Gastrocnemius medialis (tissue), 4 donors: Measurements from ENCODE around the gene COX10. TPM values are rescaled to one million over a fixed set of nuclear protein-coding genes. Genes with fewer than 3 reads are reported as not detected.

ENCODE experiments used
- ATAC-seq, 2 donors: fragments of 150-250 bp; one replicate each; pipeline ENCODE4 v1.9.1; 2016
- DNase-seq, 2 donors: peaks; one replicate each; pipeline ENCODE4 v3.0.0-alpha.2; 2019
- H3K27ac ChIP-seq, 4 donors: fragments of 200-600 bp; sonication (generic); 1 replicate in 1 of 4; 2 replicates in 3 of 4; pipeline ENCODE4 v1.5.1; 2016 to 2018; ENCODE audit warnings: mild to moderate bottlenecking in 2 of 4, moderate library complexity in 1 of 4
- H3K27me3 ChIP-seq, 3 donors: fragments of 200-600 bp; sonication (generic) in 2 of 3; 1 replicate in 1 of 3; 2 replicates in 2 of 3; pipeline versions ENCODE4 v1.5.1 to v1.6.0; 2016 to 2019; ENCODE audit warnings: mild to moderate bottlenecking in 1 of 3, moderate library complexity in 1 of 3
- H3K36me3 ChIP-seq, 2 donors: fragments of 200-600 bp; sonication (generic) in 1 of 2; one replicate each; pipeline ENCODE4 v1.5.1; 2017 to 2018
- H3K4me1 ChIP-seq, 2 donors: fragments of 200-600 bp; sonication (generic) in 1 of 2; one replicate each; pipeline ENCODE4 v1.5.1; 2016 to 2017; ENCODE audit warnings: mild to moderate bottlenecking in 2 of 2
- H3K4me3 ChIP-seq, 4 donors: fragments of 200-600 bp; sonication (generic) in 3 of 4; 1 replicate in 1 of 4; 2 replicates in 3 of 4; pipeline ENCODE4 v1.5.1; 2016 to 2019; ENCODE audit warnings: mild to moderate bottlenecking in 2 of 4
- H3K9me3 ChIP-seq, 3 donors: fragments of 200-600 bp; sonication (generic) in 2 of 3; 1 replicate in 1 of 3; 2 replicates in 2 of 3; pipeline ENCODE4 v1.5.1; 2016 to 2019
- CTCF ChIP-seq, 5 experiments: fragments of 450-650 bp in 3 of 5; fragments of 200-600 bp in 2 of 5; sonication (generic) in 2 of 5; IDR thresholded peaks in 4 of 5; conservative IDR thresholded peaks in 1 of 5; 1 replicate in 4 of 5; 2 replicates in 1 of 5; pipeline ENCODE4 v1.5.1; 2016 to 2019; ENCODE audit warnings: antibody characterized with exemption in 5 of 5, mild to moderate bottlenecking in 3 of 5, moderate library complexity in 3 of 5
- POLR2A ChIP-seq, 2 donors: fragments of 450-650 bp; IDR thresholded peaks; one replicate each; pipeline ENCODE4 v1.6.1; 2017; ENCODE audit warnings: antibody characterized with exemption in 2 of 2, mild to moderate bottlenecking in 2 of 2, moderate library complexity in 2 of 2
- in situ Hi-C, 4 donors: fragments of 200-750 bp; cut with MboI; loops; one replicate each; pipeline versions ENCODE4 v1.15.0 to v1.8.0; 2017; ENCODE audit warnings: low sequenced_read_pairs in 4 of 4
- intact Hi-C: fragments of 100-400 bp; cut with DNase I; formaldehyde crosslinking; loops from one replicate; pipeline ENCODE4 v1.15.1; 2023; ENCODE audit warnings: low total_unique reads
- total RNA-seq, 4 donors: library from RNA; depleted of rRNA; stranded (reverse); fragments of >200 nt; gene quantifications; one replicate each; pipeline versions ENCODE4 v1.1.0 to v1.2.3, GENCODE V29; 2016

The COX10 gene
- total RNA-seq, 4 donors from 2014 or later = 70.6 to 123 (median 87.3) TPM

- TF ChIP-seq POLR2A (IDR thresholded peaks at IDR 0.05) (no peak), CTCF (IDR thresholded peaks at IDR 0.05 in 4 of 5, conservative IDR thresholded peaks at IDR 0.05 in 1 of 5) (no peak)
- Histone ChIP-seq H3K9me3 (no peaks in the 10 kb centered on the region), H3K27me3 (no peaks in the 10 kb centered on the region), H3K27ac (no peak overlapping the region), H3K4me3 (no peak overlapping the region), H3K4me1 (peaks cover 3 to 4% of the 10 kb centered on the region in 2 donors), H3K36me3 (no peaks in the 10 kb centered on the region)
- no peak for ATAC-seq
- intact Hi-C loops = no loop called here
- in situ Hi-C loops = loop anchor here in 1 of 4 donors (25.0 kb wide), 1 partner anchor 1096 kb away; no protein-coding TSS in a partner anchor
- DNase-seq = no peak
Measured at GRCh38 chr17:14116263-14117024, 47.1 kb downstream of the COX10 start.

GRCh38 chr17:14118951-14119350 lies 49.6 kb downstream of the COX10 start:
- DNase-seq = no peak
- no peak for TF ChIP-seq CTCF (IDR thresholded peaks at IDR 0.05 in 4 of 5, conservative IDR thresholded peaks at IDR 0.05 in 1 of 5)
- no peaks in the 10 kb centered on the region for H3K36me3 ChIP-seq
- H3K9me3 ChIP-seq = no peaks in the 10 kb centered on the region
- in situ Hi-C loops (loop anchor here in 1 of 4 donors (25.0 kb wide), 1 partner anchor 1093 kb away; no protein-coding TSS in a partner anchor), intact Hi-C loops (no loop called here)
- no peak for ATAC-seq
- H3K27ac ChIP-seq = no peak overlapping the region
- H3K4me1 ChIP-seq = peaks cover 12 to 17% of the 10 kb centered on the region in 2 donors
- no peaks in the 10 kb centered on the region for H3K27me3 ChIP-seq
- H3K4me3 ChIP-seq = no peak overlapping the region

GRCh38 chr17:14119546-14119945 lies 50.2 kb downstream of the COX10 start:
- H3K27me3 ChIP-seq = no peaks in the 10 kb centered on the region
- TF ChIP-seq POLR2A (IDR thresholded peaks at IDR 0.05) = no peak
- no peak for TF ChIP-seq CTCF (IDR thresholded peaks at IDR 0.05 in 4 of 5, conservative IDR thresholded peaks at IDR 0.05 in 1 of 5)
- in situ Hi-C loops = loop anchor here in 1 of 4 donors (25.0 kb wide), 1 partner anchor 1093 kb away; no protein-coding TSS in a partner anchor
- ATAC-seq = no peak
- H3K9me3 ChIP-seq = no peaks in the 10 kb centered on the region
- no peaks in the 10 kb centered on the region for H3K36me3 ChIP-seq
- H3K27ac ChIP-seq = no peak overlapping the region
- H3K4me1 ChIP-seq = peaks cover 18 to 23% of the 10 kb centered on the region in 2 donors
- intact Hi-C loops = no loop called here
- no peak for DNase-seq
- H3K4me3 ChIP-seq = no peak overlapping the region

GRCh38 chr17:14121952-14122351 lies 52.6 kb downstream of the COX10 start:
- Histone ChIP-seq H3K4me3 (no peak overlapping the region), H3K36me3 (no peaks in the 10 kb centered on the region), H3K27me3 (no peaks in the 10 kb centered on the region), H3K9me3 (no peaks in the 10 kb centered on the region), H3K4me1 (peaks cover 32 to 37% of the 10 kb centered on the region in 2 donors), H3K27ac (no peak overlapping the region)
- DNase-seq (no peak), ATAC-seq (no peak)
- in situ Hi-C loops = loop anchor here in 1 of 4 donors (25.0 kb wide), 1 partner anchor 1090 kb away; no protein-coding TSS in a partner anchor
- TF ChIP-seq CTCF (IDR thresholded peaks at IDR 0.05 in 4 of 5, conservative IDR thresholded peaks at IDR 0.05 in 1 of 5) (no peak), POLR2A (IDR thresholded peaks at IDR 0.05) (no peak)
- intact Hi-C loops = no loop called here
